Measurements from ENCODE around the gene PER1. TPM values are rescaled to one million over a fixed set of nuclear protein-coding genes. Genes with fewer than 3 reads are reported as not detected.

PER1 gene
- total and polyA plus RNA-seq, 9 of the 15 experiments (the other 6 are each of a cell fraction or from before 2014, with no cell fraction given): 0.13 to 26.0 (median 3.4) TPM

DNA sequence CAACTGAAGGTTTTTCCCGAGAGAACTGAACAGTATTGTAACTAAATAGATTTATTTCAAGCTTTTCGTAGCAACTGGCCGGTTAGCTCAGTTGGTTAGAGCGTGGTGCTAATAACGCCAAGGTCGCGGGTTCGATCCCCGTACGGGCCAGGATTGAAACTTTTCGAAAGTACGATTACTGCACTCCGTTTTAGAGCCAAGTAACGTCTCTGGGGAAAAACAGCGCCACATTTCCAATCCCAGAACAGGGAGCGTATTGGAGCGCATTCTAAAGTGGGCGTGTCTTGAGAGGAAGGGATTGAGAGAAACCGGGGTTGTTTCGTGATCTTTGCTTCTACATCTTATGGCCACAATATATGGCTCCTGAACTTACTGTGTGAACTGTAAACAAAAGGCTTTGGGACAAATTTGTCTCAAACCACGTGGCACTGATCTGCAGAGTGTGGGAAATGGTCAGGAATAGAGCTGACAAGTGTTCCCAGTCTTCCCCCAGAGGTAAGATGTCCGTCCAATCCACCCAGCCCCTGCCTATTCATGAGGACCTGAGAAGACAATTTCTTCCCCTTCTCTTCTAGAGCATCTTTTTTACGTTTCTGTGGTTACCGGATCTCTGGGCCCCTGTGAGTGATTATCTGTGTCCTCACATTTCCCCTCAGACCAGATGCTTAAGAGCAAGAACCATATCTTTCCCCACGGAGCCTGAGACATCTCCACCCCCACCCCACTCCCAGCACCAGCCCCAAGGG lies 35.5 kb upstream of the PER1 start (continued):
- TF ChIP-seq, protein P1, sequence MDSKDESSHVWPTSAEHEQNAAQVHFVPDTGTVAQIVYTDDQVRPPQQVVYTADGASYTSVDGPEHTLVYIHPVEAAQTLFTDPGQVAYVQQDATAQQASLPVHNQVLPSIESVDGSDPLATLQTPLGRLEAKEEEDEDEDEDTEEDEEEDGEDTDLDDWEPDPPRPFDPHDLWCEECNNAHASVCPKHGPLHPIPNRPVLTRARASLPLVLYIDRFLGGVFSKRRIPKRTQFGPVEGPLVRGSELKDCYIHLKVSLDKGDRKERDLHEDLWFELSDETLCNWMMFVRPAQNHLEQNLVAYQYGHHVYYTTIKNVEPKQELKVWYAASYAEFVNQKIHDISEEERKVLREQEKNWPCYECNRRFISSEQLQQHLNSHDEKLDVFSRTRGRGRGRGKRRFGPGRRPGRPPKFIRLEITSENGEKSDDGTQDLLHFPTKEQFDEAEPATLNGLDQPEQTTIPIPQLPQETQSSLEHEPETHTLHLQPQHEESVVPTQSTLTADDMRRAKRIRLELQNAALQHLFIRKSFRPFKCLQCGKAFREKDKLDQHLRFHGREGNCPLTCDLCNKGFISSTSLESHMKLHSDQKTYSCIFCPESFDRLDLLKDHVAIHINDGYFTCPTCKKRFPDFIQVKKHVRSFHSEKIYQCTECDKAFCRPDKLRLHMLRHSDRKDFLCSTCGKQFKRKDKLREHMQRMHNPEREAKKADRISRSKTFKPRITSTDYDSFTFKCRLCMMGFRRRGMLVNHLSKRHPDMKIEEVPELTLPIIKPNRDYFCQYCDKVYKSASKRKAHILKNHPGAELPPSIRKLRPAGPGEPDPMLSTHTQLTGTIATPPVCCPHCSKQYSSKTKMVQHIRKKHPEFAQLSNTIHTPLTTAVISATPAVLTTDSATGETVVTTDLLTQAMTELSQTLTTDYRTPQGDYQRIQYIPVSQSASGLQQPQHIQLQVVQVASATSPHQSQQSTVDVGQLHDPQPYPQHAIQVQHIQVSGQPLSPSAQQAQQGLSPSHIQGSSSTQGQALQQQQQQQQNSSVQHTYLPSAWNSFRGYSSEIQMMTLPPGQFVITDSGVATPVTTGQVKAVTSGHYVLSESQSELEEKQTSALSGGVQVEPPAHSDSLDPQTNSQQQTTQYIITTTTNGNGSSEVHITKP (IDR thresholded peaks at IDR 0.05; ENCODE audit: partially characterized antibody): peak; percentile 69
- TF ChIP-seq ELF4 (CRISPR knock-in tag; IDR thresholded peaks at IDR 0.05) (no peak), LCOR (CRISPR knock-in tag; IDR thresholded peaks at IDR 0.05) (peak; percentile 63; the same call in 1 of the 2 replicates), KDM1A (IDR thresholded peaks at IDR 0.05) (peak in 1 of 2 experiments; percentile 17; a peak in 1 of 4 replicates), DMBX1 (CRISPR knock-in tag; IDR thresholded peaks at IDR 0.05; ENCODE audit: borderline replicate concordance) (no peak), JUNB (CRISPR knock-in tag; conservative IDR thresholded peaks at IDR 0.05) (no peak), ADNP (tag; IDR thresholded peaks at IDR 0.05) (0 out of 2 replicates have a peak, but pooled peaks have one; percentile 67), HNRNPH1 (optimal IDR thresholded peaks at IDR 0.05; ENCODE audit: low read depth, low read length) (no peak), ZNF165 (CRISPR knock-in tag; IDR thresholded peaks at IDR 0.05; ENCODE audit: borderline replicate concordance) (no peak), TEAD4 (IDR thresholded peaks at IDR 0.05; ENCODE audit: low read length) (peak; percentile 59), TEAD4 (CRISPR knock-in tag; IDR thresholded peaks at IDR 0.05; ENCODE audit: borderline replicate concordance) (no peak), NCOA2 (IDR thresholded peaks at IDR 0.05; ENCODE audit: partially characterized antibody in 2 of 2) (no peak), SPI1 (IDR thresholded peaks at IDR 0.05; ENCODE audit: borderline replicate concordance, low read depth, low read length) (no peak), NFYB (IDR thresholded peaks at IDR 0.05; ENCODE audit: extremely low read depth, insufficient read length) (no peak), PHF20 (IDR thresholded peaks at IDR 0.05; ENCODE audit: partially characterized antibody) (no peak), HLTF (IDR thresholded peaks at IDR 0.05) (no peak)
- TF ChIP-seq, protein P2, sequence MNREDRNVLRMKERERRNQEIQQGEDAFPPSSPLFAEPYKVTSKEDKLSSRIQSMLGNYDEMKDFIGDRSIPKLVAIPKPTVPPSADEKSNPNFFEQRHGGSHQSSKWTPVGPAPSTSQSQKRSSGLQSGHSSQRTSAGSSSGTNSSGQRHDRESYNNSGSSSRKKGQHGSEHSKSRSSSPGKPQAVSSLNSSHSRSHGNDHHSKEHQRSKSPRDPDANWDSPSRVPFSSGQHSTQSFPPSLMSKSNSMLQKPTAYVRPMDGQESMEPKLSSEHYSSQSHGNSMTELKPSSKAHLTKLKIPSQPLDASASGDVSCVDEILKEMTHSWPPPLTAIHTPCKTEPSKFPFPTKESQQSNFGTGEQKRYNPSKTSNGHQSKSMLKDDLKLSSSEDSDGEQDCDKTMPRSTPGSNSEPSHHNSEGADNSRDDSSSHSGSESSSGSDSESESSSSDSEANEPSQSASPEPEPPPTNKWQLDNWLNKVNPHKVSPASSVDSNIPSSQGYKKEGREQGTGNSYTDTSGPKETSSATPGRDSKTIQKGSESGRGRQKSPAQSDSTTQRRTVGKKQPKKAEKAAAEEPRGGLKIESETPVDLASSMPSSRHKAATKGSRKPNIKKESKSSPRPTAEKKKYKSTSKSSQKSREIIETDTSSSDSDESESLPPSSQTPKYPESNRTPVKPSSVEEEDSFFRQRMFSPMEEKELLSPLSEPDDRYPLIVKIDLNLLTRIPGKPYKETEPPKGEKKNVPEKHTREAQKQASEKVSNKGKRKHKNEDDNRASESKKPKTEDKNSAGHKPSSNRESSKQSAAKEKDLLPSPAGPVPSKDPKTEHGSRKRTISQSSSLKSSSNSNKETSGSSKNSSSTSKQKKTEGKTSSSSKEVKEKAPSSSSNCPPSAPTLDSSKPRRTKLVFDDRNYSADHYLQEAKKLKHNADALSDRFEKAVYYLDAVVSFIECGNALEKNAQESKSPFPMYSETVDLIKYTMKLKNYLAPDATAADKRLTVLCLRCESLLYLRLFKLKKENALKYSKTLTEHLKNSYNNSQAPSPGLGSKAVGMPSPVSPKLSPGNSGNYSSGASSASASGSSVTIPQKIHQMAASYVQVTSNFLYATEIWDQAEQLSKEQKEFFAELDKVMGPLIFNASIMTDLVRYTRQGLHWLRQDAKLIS (CRISPR knock-in tag; IDR thresholded peaks at IDR 0.05): peak; percentile 51; the same call in 1 of the 2 replicates
- TF ChIP-seq, protein P3, sequence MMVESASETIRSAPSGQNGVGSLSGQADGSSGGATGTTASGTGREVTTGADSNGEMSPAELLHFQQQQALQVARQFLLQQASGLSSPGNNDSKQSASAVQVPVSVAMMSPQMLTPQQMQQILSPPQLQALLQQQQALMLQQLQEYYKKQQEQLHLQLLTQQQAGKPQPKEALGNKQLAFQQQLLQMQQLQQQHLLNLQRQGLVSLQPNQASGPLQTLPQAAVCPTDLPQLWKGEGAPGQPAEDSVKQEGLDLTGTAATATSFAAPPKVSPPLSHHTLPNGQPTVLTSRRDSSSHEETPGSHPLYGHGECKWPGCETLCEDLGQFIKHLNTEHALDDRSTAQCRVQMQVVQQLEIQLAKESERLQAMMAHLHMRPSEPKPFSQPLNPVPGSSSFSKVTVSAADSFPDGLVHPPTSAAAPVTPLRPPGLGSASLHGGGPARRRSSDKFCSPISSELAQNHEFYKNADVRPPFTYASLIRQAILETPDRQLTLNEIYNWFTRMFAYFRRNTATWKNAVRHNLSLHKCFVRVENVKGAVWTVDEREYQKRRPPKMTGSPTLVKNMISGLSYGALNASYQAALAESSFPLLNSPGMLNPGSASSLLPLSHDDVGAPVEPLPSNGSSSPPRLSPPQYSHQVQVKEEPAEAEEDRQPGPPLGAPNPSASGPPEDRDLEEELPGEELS (CRISPR knock-in tag; IDR thresholded peaks at IDR 0.05; ENCODE audit: borderline replicate concordance): 0 out of 2 replicates have a peak, but pooled peaks have one; percentile 68

Measured in K562 (cell line).